GM19468 (cell line): ENCODE results near the gene TERT.
"Not testable (repeated sequence)": the region's sequence is repeated elsewhere in the genome, so short reads cannot be mapped to it uniquely, and the experiment has no call there.

ENCODE experiments used
- ATAC-seq: cut with Tn5 transposase; IDR thresholded peaks from one replicate; pipeline ENCODE4 v1.9.1; 2021; ENCODE audit warnings: mild to moderate bottlenecking, moderate library complexity, moderate number of reproducible peaks; ENCODE audit not compliant: unreplicated experiment; ENCODE audit errors: extremely low read depth

The TERT gene

GRCh38 chr5:1331861-1332405 is 37.1 kb upstream of the TERT start:
- no peak for ATAC-seq

GRCh38 chr5:1330847-1331831 is 36.3 kb upstream of the TERT start:
- ATAC-seq = no peak

- ATAC-seq = no peak
Measured at GRCh38 chr5:1330146-1330846, 35.4 kb upstream of the TERT start.

GRCh38 chr5:1329111-1329579 is 34.3 kb upstream of the TERT start:
- no peak for ATAC-seq

GRCh38 chr5:1328237-1329110 is 33.6 kb upstream of the TERT start:
- not testable (repeated sequence) for ATAC-seq

GRCh38 chr5:1326901-1327756 is 32.3 kb upstream of the TERT start:
- not testable (repeated sequence) for ATAC-seq

- not testable (repeated sequence) for ATAC-seq
Measured at GRCh38 chr5:1326532-1326875, 31.6 kb upstream of the TERT start.

- no peak for ATAC-seq
Measured at GRCh38 chr5:1325870-1326531, 31.1 kb upstream of the TERT start.

- ATAC-seq = no peak
Measured at GRCh38 chr5:1325191-1325741, 30.4 kb upstream of the TERT start.

- no peak for ATAC-seq
Measured at GRCh38 chr5:1324719-1325190, 29.9 kb upstream of the TERT start.

- no peak for ATAC-seq
Measured at GRCh38 chr5:1324301-1324700, 29.4 kb upstream of the TERT start.

- no peak for ATAC-seq
Measured at GRCh38 chr5:1323803-1324173, 28.9 kb upstream of the TERT start.

GRCh38 chr5:1322955-1323802 is 28.3 kb upstream of the TERT start:
- no peak for ATAC-seq

- no peak for ATAC-seq
Measured at GRCh38 chr5:1322036-1322900, 27.4 kb upstream of the TERT start.

- no peak for ATAC-seq
Measured at GRCh38 chr5:1321576-1321975, 26.7 kb upstream of the TERT start.
